SK-N-SH (cell line): ENCODE measurements around the gene EVL. TPM values are rescaled to one million over a fixed set of nuclear protein-coding genes. Genes with fewer than 3 reads are reported as not detected.

Source experiments
- CTCF ChIA-PET: fragments of 300-600, 350-600 bp; formaldehyde crosslinking; extraction: SDS; loops from one replicate; lab custom pipeline; 2021; lab: Yijun Ruan, JAX
- POLR2A ChIA-PET: fragments of 350-600 bp; sonication (Branson Sonifier 250); formaldehyde crosslinking; extraction: SDS; loops from one replicate; lab custom pipeline; 2020; ENCODE audit warnings: antibody characterized with exemption, inconsistent platforms; lab: Yijun Ruan, JAX
- DNase-seq: peaks from one replicate; pipeline ENCODE4 v3.0.0; 2012
- H2AFZ ChIP-seq: fragments of 200-600 bp; sonication (generic); 2 replicates; pipeline ENCODE4 v1.8.1; 2016; ENCODE audit warnings: antibody characterized with exemption, mild to moderate bottlenecking, low read depth
- H3F3A ChIP-seq: fragments of 200-600 bp; sonication (generic); replicated peaks from 2 replicates; pipeline ENCODE3; 2016; ENCODE audit warnings: antibody characterized with exemption, mild to moderate bottlenecking; ENCODE audit not compliant: insufficient read depth
- H3K27ac ChIP-seq, 2 experiments: fragments of 200-500 bp in 1 of 2; fragments of 200-600 bp in 1 of 2; sonication (Bioruptor generic) in 1 of 2; sonication (generic), shearing (Covaris generic) in 1 of 2; 2 replicates each; pipeline versions ENCODE4 v1.5.1 to v1.6.1; 2014 to 2016; ENCODE audit warnings: low read depth in 2 of 2, inconsistent platforms in 1 of 2, low read length in 1 of 2, mild to moderate bottlenecking in 1 of 2, mixed read lengths in 1 of 2
- H3K27me3 ChIP-seq: fragments of 200-600 bp; sonication (generic), shearing (Covaris generic); 2 replicates; pipeline ENCODE4 v1.6.1; 2016; ENCODE audit warnings: mixed run types; ENCODE audit not compliant: insufficient read depth
- H3K36me3 ChIP-seq, 2 experiments: fragments of 200-500 bp in 1 of 2; fragments of 200-600 bp in 1 of 2; sonication (Bioruptor generic) in 1 of 2; sonication (generic) in 1 of 2; replicated peaks in 1 of 2; 2 replicates each; pipeline versions ENCODE3 to v1.5.1; 2014 to 2016; ENCODE audit warnings: low read length in 1 of 2, mild to moderate bottlenecking in 1 of 2; ENCODE audit not compliant: insufficient read depth in 2 of 2, control insufficient read depth in 1 of 2
- H3K4me1 ChIP-seq, 2 experiments: fragments of 200-500 bp in 1 of 2; fragments of 200-600 bp in 1 of 2; sonication (Bioruptor generic) in 1 of 2; sonication (generic), shearing (Covaris generic) in 1 of 2; 2 replicates each; pipeline versions ENCODE4 v1.5.1 to v1.6.1; 2014 to 2016; ENCODE audit warnings: low read depth in 1 of 2, low read length in 1 of 2, mixed run types in 1 of 2; ENCODE audit not compliant: insufficient read depth in 2 of 2, control insufficient read depth in 1 of 2
- H3K4me2 ChIP-seq: fragments of 200-600 bp; sonication (generic), shearing (Covaris generic); 2 replicates; pipeline ENCODE4 v1.6.1; 2017; ENCODE audit warnings: mixed run types
- H3K4me3 ChIP-seq, 2 experiments: fragments of 200-500 bp in 1 of 2; fragments of 200-600 bp in 1 of 2; sonication (Bioruptor generic) in 1 of 2; sonication (generic), shearing (Covaris generic) in 1 of 2; 2 replicates each; pipeline versions ENCODE4 v1.5.1 to v1.8.1; 2014 to 2016; ENCODE audit warnings: low read depth in 2 of 2, inconsistent platforms in 1 of 2, low read length in 1 of 2, mild to moderate bottlenecking in 1 of 2, mixed read lengths in 1 of 2, moderate library complexity in 1 of 2
- H3K79me2 ChIP-seq: fragments of 200-600 bp; sonication (generic); 2 replicates; pipeline ENCODE4 v1.8.1; 2017; ENCODE audit warnings: mild to moderate bottlenecking; ENCODE audit not compliant: insufficient read depth
- H3K9ac ChIP-seq: fragments of 200-600 bp; sonication (generic); 2 replicates; pipeline ENCODE4 v1.6.1; 2017; ENCODE audit warnings: mixed run types
- H3K9me2 ChIP-seq: fragments of 200-600 bp; sonication (generic); 2 replicates; pipeline ENCODE4 v1.6.1; 2017; ENCODE audit warnings: mixed run types
- H3K9me3 ChIP-seq: fragments of 200-600 bp; sonication (generic); 2 replicates; pipeline ENCODE4 v1.6.1; 2017; ENCODE audit warnings: mixed run types, mild to moderate bottlenecking, moderate library complexity
- H4K20me1 ChIP-seq: fragments of 200-600 bp; sonication (generic); 2 replicates; pipeline ENCODE4 v1.6.1; 2017; ENCODE audit warnings: mild to moderate bottlenecking, mixed run types; ENCODE audit not compliant: insufficient read depth
- EZH2phosphoT487 ChIP-seq: fragments of 200-600 bp; sonication (generic); IDR thresholded peaks from 2 replicates; pipeline ENCODE4 v1.6.1; 2017; ENCODE audit warnings: low read depth, mixed run types, mild to moderate bottlenecking, antibody characterized with exemption, moderate library complexity, borderline replicate concordance
- FOSL2 ChIP-seq: IDR thresholded peaks from 2 replicates; pipeline ENCODE4 v1.4.0; 2012; ENCODE audit warnings: low read depth, mild to moderate bottlenecking, moderate library complexity, borderline replicate concordance
- FOXJ3 ChIP-seq: sonication (generic); formaldehyde crosslinking; IDR thresholded peaks from 2 replicates; pipeline ENCODE4 v1.5.1; 2020; ENCODE audit warnings: mild to moderate bottlenecking, missing genetic modification reagents
- MAX ChIP-seq: IDR thresholded peaks from 2 replicates; pipeline ENCODE4 v1.4.0; 2012; ENCODE audit warnings: low read depth
- MXI1 ChIP-seq: IDR thresholded peaks from 2 replicates; pipeline ENCODE4 v1.6.1; 2012; ENCODE audit warnings: mild to moderate bottlenecking, low read depth, low read length, improper control_type of control experiment
- NFIC ChIP-seq: IDR thresholded peaks from 2 replicates; pipeline ENCODE4 v1.4.0; 2012; ENCODE audit warnings: borderline replicate concordance
- NRF1 ChIP-seq: IDR thresholded peaks from 2 replicates; pipeline ENCODE4 v1.6.1; 2012; ENCODE audit warnings: low read depth, mild to moderate bottlenecking, low read length
- POLR2AphosphoS5 ChIP-seq: IDR thresholded peaks from 2 replicates; pipeline ENCODE4 v1.6.1; 2012; ENCODE audit warnings: low read depth, low read length
- RAD21 ChIP-seq: IDR thresholded peaks from 2 replicates; pipeline ENCODE4 v1.6.1; 2012; ENCODE audit warnings: mild to moderate bottlenecking, low read length
- RXRA ChIP-seq: IDR thresholded peaks from 2 replicates; pipeline ENCODE4 v1.4.0; 2012; ENCODE audit warnings: low read depth, mild to moderate bottlenecking, borderline replicate concordance
- SMC3 ChIP-seq: IDR thresholded peaks from 2 replicates; pipeline ENCODE4 v1.6.1; 2012; ENCODE audit warnings: low read depth, low read length, improper control_type of control experiment
- TEAD4 ChIP-seq: IDR thresholded peaks from 2 replicates; pipeline ENCODE4 v1.4.0; 2012; ENCODE audit warnings: mild to moderate bottlenecking, borderline replicate concordance; ENCODE audit not compliant: insufficient read depth
- USF1 ChIP-seq: IDR thresholded peaks from 2 replicates; pipeline ENCODE4 v1.4.0; 2012; ENCODE audit warnings: low read depth, borderline replicate concordance
- USF2 ChIP-seq: fragments of 150-350 bp; IDR thresholded peaks from 2 replicates; pipeline ENCODE4 v1.6.1; 2017; ENCODE audit warnings: antibody characterized with exemption, low read length, low read depth, borderline replicate concordance
- YY1 ChIP-seq: IDR thresholded peaks from 2 replicates; pipeline ENCODE4 v1.4.0; 2012; ENCODE audit warnings: low read depth, mild to moderate bottlenecking
- WGBS: methylation state at CpG from one replicate; pipeline ENCODE4 v1.1.6; 2017; ENCODE audit warnings: low lambda C conversion rate; 5-methylcytosine and 5-hydroxymethylcytosine counted together
- polyA plus RNA-seq, 3 experiments: library from polyadenylated mRNA; depleted of rRNA; stranded (reverse); fragments of >200 nt; gene quantifications; 2 replicates each; pipeline ENCODE4 v1.2.3, GENCODE V29; 2012

EVL gene
- polyA plus RNA-seq, 1 of the 3 experiments (the other 2 are of a cell fraction), result 36.5 TPM

GRCh38 chr14:100145682-100146464 is 80.7 kb downstream of the EVL start:
- no peak overlapping the region for H3K4me2 ChIP-seq
- no peak for TF ChIP-seq USF2
- TF ChIP-seq POLR2AphosphoS5, result no peak
- TF ChIP-seq FOSL2, result no peak
- TF ChIP-seq NRF1, result no peak
- no peak for TF ChIP-seq USF1
- no peak for TF ChIP-seq MAX
- TF ChIP-seq NFIC, result no peak
- TF ChIP-seq RXRA, result no peak
- no peak for TF ChIP-seq MXI1
- no peak for TF ChIP-seq FOXJ3 (CRISPR knock-in tag)
- TF ChIP-seq YY1, result no peak
- no peak for TF ChIP-seq SMC3
- no peak for TF ChIP-seq TEAD4
- H3K9me3 ChIP-seq, result no peaks in the 10 kb centered on the region
- H3K9me2 ChIP-seq, result no peaks in the 10 kb centered on the region
- H2AFZ ChIP-seq, result no peak overlapping the region
- no peaks in the 10 kb centered on the region for H4K20me1 ChIP-seq
- WGBS, result 94% methylated on average over 21 of the region's 27 CpGs
- no peaks in the 10 kb centered on the region for H3F3A ChIP-seq
- H3K4me3 ChIP-seq, result no peak overlapping the region
- no peaks in the 10 kb centered on the region for H3K79me2 ChIP-seq
- peaks cover 0 to 46% of the 10 kb centered on the region in 2 experiments; a peak in 1 of 4 replicates for H3K4me1 ChIP-seq
- ChIA-PET POLR2A (no interaction called here), CTCF (interaction anchor here (0.8 to 2.1 kb wide), 3 partner anchors 9 to 47 kb away, joined by 3 to 8 read pairs (median 4); no protein-coding TSS in a partner anchor)
- DNase-seq, result no peak
- peaks cover 0 to 2% of the 10 kb centered on the region in 2 experiments for H3K36me3 ChIP-seq
- H3K27me3 ChIP-seq, result no peaks in the 10 kb centered on the region
- no peak overlapping the region for H3K9ac ChIP-seq
- H3K27ac ChIP-seq, result no peak overlapping the region

GRCh38 chr14:100146531-100147091 is 81.4 kb downstream of the EVL start:
- H3K4me3 ChIP-seq, result no peak overlapping the region
- peaks cover 0 to 39% of the 10 kb centered on the region in 2 experiments; a peak in 1 of 4 replicates for H3K4me1 ChIP-seq
- H3K4me2 ChIP-seq, result no peak overlapping the region
- H2AFZ ChIP-seq, result no peak overlapping the region
- no peak overlapping the region for H3K9ac ChIP-seq
- WGBS, result 99% methylated on average over 17 of the region's 29 CpGs
- no peak overlapping the region for H3K27ac ChIP-seq
- ChIA-PET CTCF (interaction anchor here (1.2 to 2.1 kb wide), 2 partner anchors 8 to 38 kb away, joined by 3 to 8 read pairs; no protein-coding TSS in a partner anchor), POLR2A (no interaction called here)
- H3K27me3 ChIP-seq, result no peaks in the 10 kb centered on the region
- no peak for DNase-seq
- peak; percentile 15; the same call in 1 of the 2 replicates for TF ChIP-seq RAD21
- TF ChIP-seq EZH2phosphoT487, result no peak
- H3K36me3 ChIP-seq, result peaks cover 0 to 2% of the 10 kb centered on the region in 2 experiments
- H3K9me2 ChIP-seq, result no peaks in the 10 kb centered on the region
- no peaks in the 10 kb centered on the region for H3K9me3 ChIP-seq
- no peaks in the 10 kb centered on the region for H4K20me1 ChIP-seq
- H3F3A ChIP-seq, result no peaks in the 10 kb centered on the region
- no peaks in the 10 kb centered on the region for H3K79me2 ChIP-seq
